ENCODE measurements around the gene NKRF. TPM values are rescaled to one million over a fixed set of nuclear protein-coding genes. Genes with fewer than 3 reads are reported as not detected.

Gene NKRF
- total RNA-seq, 1 experiment from 2014 or later = 17.1 TPM

GRCh38 chrX:119541188-119541587 is 65.0 kb downstream of the NKRF start:
- DNase-seq (ENCODE audit: low spot score) = no peak
- in situ Hi-C loops (cut with HindIII; ENCODE audit: low sequenced_read_pairs) = no loop called here

- in situ Hi-C loops (cut with HindIII; ENCODE audit: low sequenced_read_pairs) = no loop called here
- DNase-seq (ENCODE audit: low spot score) = no peak
These were observed 66.4 kb downstream of the NKRF start for GRCh38 chrX:119539872-119540271.

Other genes with a start within 250 kb of the NKRF start
- 12.2 and 17.8 TPM in 2 replicates for gene SLC25A43, start 207.1 kb downstream of the NKRF start, total RNA-seq (2014; rRNA removed; shearing (Covaris generic))
- gene SLC25A5, start 138.0 kb downstream of the NKRF start, total RNA-seq (2014; rRNA removed; shearing (Covaris generic)) = 127 and 170 TPM in 2 replicates
- 22.1 and 36.2 TPM in 2 replicates for gene STEEP1, start 41.0 kb downstream of the NKRF start, total RNA-seq (2014; rRNA removed; shearing (Covaris generic))
- gene UBE2A, start 31.9 kb downstream of the NKRF start, total RNA-seq (2014; rRNA removed; shearing (Covaris generic)) = 32.7 and 39.0 TPM in 2 replicates
- gene SEPTIN6, start 86.7 kb upstream of the NKRF start, total RNA-seq (2014; rRNA removed; shearing (Covaris generic)) = 41.5 and 53.2 TPM in 2 replicates
- not detected in 2 replicates for gene SOWAHD, start 152.2 kb upstream of the NKRF start, total RNA-seq (2014; rRNA removed; shearing (Covaris generic))
- gene RPL39, start 185.2 kb upstream of the NKRF start, total RNA-seq (2014; rRNA removed; shearing (Covaris generic)) = 1,850 and 2,813 TPM in 2 replicates
- gene UPF3B, start 246.5 kb upstream of the NKRF start, total RNA-seq (2014; rRNA removed; shearing (Covaris generic)) = 2.5 and 5.7 TPM in 2 replicates